ENCODE data around the gene PPP1R7.

Gene PPP1R7

GRCh38 chr2:241160318-241160717, 10.1 kb downstream of the PPP1R7 start:
- TF ChIP-seq CTCF (IDR thresholded peaks at IDR 0.05; ENCODE audit: low read depth, low read length), result no peak
- no peak for DNase-seq (ENCODE audit: low read depth in 2 of 2)
- H3K4me3 ChIP-seq (replicated peaks in 1 of 2; ENCODE audit: low read depth in 2 of 2, low read length in 2 of 2), result no peak overlapping the region

DNA sequence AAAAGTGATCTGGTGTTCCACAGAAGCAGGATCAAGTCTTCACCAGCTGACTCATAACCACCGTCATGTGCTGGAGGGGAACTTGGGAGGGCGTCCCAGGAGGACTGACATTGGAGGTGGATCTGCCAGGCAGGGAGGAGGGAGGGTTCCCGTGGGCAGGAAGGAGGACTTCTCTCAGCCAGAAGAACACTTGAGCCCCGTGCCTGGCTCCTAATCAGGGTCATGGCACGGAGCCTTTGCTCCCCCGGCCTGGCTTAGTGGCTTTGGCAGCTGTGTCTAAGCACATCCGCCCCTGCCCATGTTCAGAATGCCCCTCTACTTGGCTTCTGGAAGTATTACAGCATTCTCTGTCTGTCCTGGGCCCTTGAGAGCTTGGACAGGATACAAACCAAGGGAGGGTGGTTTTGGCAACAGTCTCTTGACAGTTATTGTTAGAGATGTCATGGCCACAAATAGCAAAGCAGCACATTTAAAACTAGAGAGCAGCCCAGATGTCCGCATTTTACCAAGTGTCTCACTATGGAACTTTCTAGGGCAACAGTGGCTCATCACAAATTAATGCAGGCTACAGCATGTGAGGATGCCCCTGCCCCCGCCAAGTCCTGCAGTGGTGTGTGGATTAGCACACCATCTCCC, 11.5 kb downstream of the PPP1R7 start:
- peak; percentile 92 to 94 for DNase-seq (ENCODE audit: low read depth in 2 of 2)
- no peak overlapping the region for H3K4me3 ChIP-seq (replicated peaks in 1 of 2; ENCODE audit: low read depth in 2 of 2, low read length in 2 of 2)
- TF ChIP-seq CTCF (IDR thresholded peaks at IDR 0.05; ENCODE audit: low read depth, low read length), result no peak

DNA sequence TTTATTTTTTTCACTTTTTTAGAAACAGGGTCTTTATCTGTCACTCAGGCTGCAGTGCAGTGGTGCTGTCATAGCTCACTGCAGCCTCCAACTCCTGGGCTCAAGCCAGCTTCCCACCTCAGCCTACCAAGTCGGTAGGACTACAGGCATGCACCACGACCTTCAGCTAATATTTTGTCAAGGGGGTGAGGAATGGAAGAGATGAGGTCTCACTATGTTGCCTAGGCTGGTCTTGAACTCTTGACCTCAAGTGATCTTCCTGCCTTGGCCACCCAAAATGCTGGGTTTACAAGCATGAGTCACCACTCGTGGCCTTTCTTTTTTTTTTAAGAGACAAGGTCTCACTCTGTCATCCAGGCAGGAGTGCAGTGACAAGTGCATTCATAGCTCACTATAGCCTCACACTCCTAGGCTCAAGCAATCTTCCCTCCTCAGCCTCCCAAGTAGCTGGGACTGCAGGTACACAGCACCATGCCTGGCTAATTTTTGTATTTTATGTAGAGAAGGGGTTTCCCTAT, 13.4 kb downstream of the PPP1R7 start:
- no peak for TF ChIP-seq CTCF (IDR thresholded peaks at IDR 0.05; ENCODE audit: low read depth, low read length)
- no peak overlapping the region for H3K4me3 ChIP-seq (replicated peaks in 1 of 2; ENCODE audit: low read depth in 2 of 2, low read length in 2 of 2)
- DNase-seq (ENCODE audit: low read depth in 2 of 2), result no peak

DNA sequence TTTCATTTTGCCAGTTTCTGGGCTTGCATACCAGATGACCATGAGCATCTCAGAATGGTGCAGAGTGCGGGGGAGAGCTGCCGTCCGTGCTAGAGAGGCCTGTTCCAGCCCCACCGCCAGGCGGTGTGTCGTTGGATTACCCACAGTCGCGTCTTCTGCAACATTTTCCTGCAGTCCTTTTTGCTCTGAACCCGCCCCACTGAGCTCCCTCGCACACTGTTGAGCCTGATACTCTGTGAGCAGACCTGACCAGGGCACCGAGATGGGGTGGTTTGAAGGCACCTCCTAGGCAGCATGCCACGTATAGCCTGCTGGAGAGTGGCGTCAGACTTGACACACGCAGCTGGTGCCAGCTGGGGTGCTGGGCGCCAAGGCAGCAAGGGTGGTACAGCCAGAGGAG, 18.1 kb downstream of the PPP1R7 start:
- TF ChIP-seq CTCF (IDR thresholded peaks at IDR 0.05; ENCODE audit: low read depth, low read length), result no peak
- H3K4me3 ChIP-seq (replicated peaks in 1 of 2; ENCODE audit: low read depth in 2 of 2, low read length in 2 of 2), result no peak overlapping the region
- no peak for DNase-seq (ENCODE audit: low read depth in 2 of 2)

GRCh38 chr2:241173557-241173956, 23.3 kb downstream of the PPP1R7 start:
- H3K4me3 ChIP-seq (replicated peaks in 1 of 2; ENCODE audit: low read depth in 2 of 2, low read length in 2 of 2), result no peak overlapping the region
- no peak for TF ChIP-seq CTCF (IDR thresholded peaks at IDR 0.05; ENCODE audit: low read depth, low read length)

GRCh38 chr2:241177526-241178334, 27.5 kb downstream of the PPP1R7 start:
- no peak for TF ChIP-seq CTCF (IDR thresholded peaks at IDR 0.05; ENCODE audit: low read depth, low read length)

More at GRCh38 chr2:241173557-241173956, 23.3 kb downstream of the PPP1R7 start:
- DNase-seq (ENCODE audit: low read depth in 2 of 2), result no peak

More at GRCh38 chr2:241177526-241178334, 27.5 kb downstream of the PPP1R7 start:
- no peak overlapping the region for H3K4me3 ChIP-seq (replicated peaks in 1 of 2; ENCODE audit: low read depth in 2 of 2, low read length in 2 of 2)
- no peak for DNase-seq (ENCODE audit: low read depth in 2 of 2)
